Activated naive CD4-positive, alpha-beta T cell treated with anti-CD3 and anti-CD28 coated beads, Interleukin-2, amount 10 ng/mL, durations not matched to agents 7 days and 5 days (primary cell): ENCODE results near the gene MYO5A.
A peak's percentile ranks its signal among the peaks of the same experiment; 100 is the strongest.
"Not testable (repeated sequence)": the region's sequence is repeated elsewhere in the genome, so short reads cannot be mapped to it uniquely, and the experiment has no call there.

Experiments
- CTCF ChIA-PET: fragments of 350-600 bp; sonication (Branson Sonifier 250); formaldehyde crosslinking; loops from one replicate; lab custom pipeline; 2021; ENCODE audit warnings: antibody characterized with exemption; lab: Charles Lee
- DNase-seq: peaks from one replicate; pipeline ENCODE4 v3.0.0-alpha.2; 2020
- H3K27ac Mint-ChIP-seq: one replicate; pipeline ENCODE4 v1.8.0; 2021; ENCODE audit warnings: mild to moderate bottlenecking, moderate library complexity, mixed read lengths
- H3K27me3 Mint-ChIP-seq: one replicate; pipeline ENCODE4 v1.8.0; 2021; ENCODE audit warnings: mild to moderate bottlenecking, mixed read lengths
- H3K36me3 Mint-ChIP-seq: one replicate; pipeline ENCODE4 v1.8.0; 2021; ENCODE audit warnings: mixed read lengths
- H3K4me1 Mint-ChIP-seq: one replicate; pipeline ENCODE4 v1.8.0; 2021; ENCODE audit warnings: mixed read lengths
- H3K4me3 Mint-ChIP-seq: one replicate; pipeline ENCODE4 v1.8.0; 2021; ENCODE audit warnings: mild to moderate bottlenecking, moderate library complexity, mixed read lengths
- H3K9me3 Mint-ChIP-seq: one replicate; pipeline ENCODE4 v1.8.0; 2021; ENCODE audit warnings: mixed read lengths

The MYO5A gene

GRCh38 chr15:52506549-52506948 is 22.1 kb downstream of the MYO5A start:
- Mint-ChIP-seq H3K4me1 (peaks cover 17% of the 10 kb centered on the region), H3K9me3 (no peaks in the 10 kb centered on the region), H3K36me3 (no peaks in the 10 kb centered on the region), H3K4me3 (no peak overlapping the region), H3K27ac (no peak overlapping the region), H3K27me3 (no peaks in the 10 kb centered on the region)
- CTCF ChIA-PET: no interaction called here
- DNase-seq: no peak

- Mint-ChIP-seq H3K36me3 (no peaks in the 10 kb centered on the region), H3K27ac (no peak overlapping the region), H3K27me3 (no peaks in the 10 kb centered on the region), H3K4me1 (peaks cover 17% of the 10 kb centered on the region), H3K9me3 (no peaks in the 10 kb centered on the region), H3K4me3 (no peak overlapping the region)
- DNase-seq: no peak
- CTCF ChIA-PET: interaction anchor here (0.6 kb wide), 1 partner anchor 42 kb away, joined by 3 read pairs; no protein-coding TSS in a partner anchor
Observed at GRCh38 chr15:52505151-52505550, 23.5 kb downstream of the MYO5A start.

DNA sequence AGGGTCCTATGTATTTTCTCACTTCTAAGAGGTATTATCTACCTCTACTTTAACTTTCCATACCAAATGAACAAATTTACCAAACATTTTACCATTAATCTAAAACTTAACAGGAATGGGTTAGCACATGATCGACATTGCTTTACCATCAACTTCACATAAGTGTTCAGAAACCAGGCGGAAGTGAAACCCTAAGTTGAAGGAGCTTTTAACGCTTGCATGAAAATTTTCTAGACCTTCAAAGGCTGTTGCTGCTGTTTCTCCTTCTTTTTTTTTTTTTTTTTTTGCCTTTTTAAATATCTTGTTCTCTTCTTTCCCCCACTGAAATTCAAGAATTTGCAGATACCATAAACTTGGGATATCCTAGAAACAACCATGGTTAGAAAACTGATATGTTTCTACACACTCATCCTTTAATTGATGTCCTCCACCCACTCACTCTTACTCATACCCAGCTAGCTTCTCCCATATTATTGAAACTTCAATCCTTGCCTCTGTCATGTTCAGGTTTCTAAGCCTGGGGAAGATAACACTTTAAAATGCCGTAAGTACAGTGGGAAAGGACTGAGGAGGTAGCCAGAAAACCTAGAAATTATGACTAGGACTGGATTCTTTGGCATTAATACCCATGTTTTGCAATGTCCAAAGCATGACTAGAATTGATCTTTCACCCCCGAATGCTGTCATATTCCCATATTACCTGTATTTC is 24.7 kb downstream of the MYO5A start:
- DNase-seq: no peak
- H3K4me1 Mint-ChIP-seq: peaks cover 17% of the 10 kb centered on the region
- H3K36me3 Mint-ChIP-seq: no peaks in the 10 kb centered on the region
- CTCF ChIA-PET: interaction anchor here (0.6 to 1.4 kb wide), 3 partner anchors 9 to 29 kb away, joined by 3 to 4 read pairs (median 3); partner anchors contain the start of gene MYO5A
- H3K27ac Mint-ChIP-seq: peak overlapping the region; percentile 13
- no peaks in the 10 kb centered on the region for H3K9me3 Mint-ChIP-seq
- H3K27me3 Mint-ChIP-seq: no peaks in the 10 kb centered on the region
- peak overlapping the region; percentile 18 for H3K4me3 Mint-ChIP-seq

GRCh38 chr15:52502608-52503007 is 26.1 kb downstream of the MYO5A start:
- Mint-ChIP-seq H3K27ac (no peak overlapping the region), H3K9me3 (no peaks in the 10 kb centered on the region), H3K4me1 (peaks cover 17% of the 10 kb centered on the region), H3K27me3 (no peaks in the 10 kb centered on the region), H3K36me3 (no peaks in the 10 kb centered on the region), H3K4me3 (no peak overlapping the region)
- no peak for DNase-seq
- CTCF ChIA-PET: no interaction called here

- H3K36me3 Mint-ChIP-seq: no peaks in the 10 kb centered on the region
- H3K4me1 Mint-ChIP-seq: peaks cover 19% of the 10 kb centered on the region
- no peak for DNase-seq
- no peak overlapping the region for H3K27ac Mint-ChIP-seq
- CTCF ChIA-PET: no interaction called here
- no peaks in the 10 kb centered on the region for H3K27me3 Mint-ChIP-seq
- no peaks in the 10 kb centered on the region for H3K9me3 Mint-ChIP-seq
- H3K4me3 Mint-ChIP-seq: no peak overlapping the region
Observed at GRCh38 chr15:52499506-52499905, 29.2 kb downstream of the MYO5A start.

GRCh38 chr15:52498706-52499105 is 30.0 kb downstream of the MYO5A start:
- H3K4me3 Mint-ChIP-seq: no peak overlapping the region
- peaks cover 11% of the 10 kb centered on the region for H3K4me1 Mint-ChIP-seq
- DNase-seq: no peak
- no peaks in the 10 kb centered on the region for H3K9me3 Mint-ChIP-seq
- no peaks in the 10 kb centered on the region for H3K27me3 Mint-ChIP-seq
- CTCF ChIA-PET: no interaction called here
- no peak overlapping the region for H3K27ac Mint-ChIP-seq
- H3K36me3 Mint-ChIP-seq: no peaks in the 10 kb centered on the region

DNA sequence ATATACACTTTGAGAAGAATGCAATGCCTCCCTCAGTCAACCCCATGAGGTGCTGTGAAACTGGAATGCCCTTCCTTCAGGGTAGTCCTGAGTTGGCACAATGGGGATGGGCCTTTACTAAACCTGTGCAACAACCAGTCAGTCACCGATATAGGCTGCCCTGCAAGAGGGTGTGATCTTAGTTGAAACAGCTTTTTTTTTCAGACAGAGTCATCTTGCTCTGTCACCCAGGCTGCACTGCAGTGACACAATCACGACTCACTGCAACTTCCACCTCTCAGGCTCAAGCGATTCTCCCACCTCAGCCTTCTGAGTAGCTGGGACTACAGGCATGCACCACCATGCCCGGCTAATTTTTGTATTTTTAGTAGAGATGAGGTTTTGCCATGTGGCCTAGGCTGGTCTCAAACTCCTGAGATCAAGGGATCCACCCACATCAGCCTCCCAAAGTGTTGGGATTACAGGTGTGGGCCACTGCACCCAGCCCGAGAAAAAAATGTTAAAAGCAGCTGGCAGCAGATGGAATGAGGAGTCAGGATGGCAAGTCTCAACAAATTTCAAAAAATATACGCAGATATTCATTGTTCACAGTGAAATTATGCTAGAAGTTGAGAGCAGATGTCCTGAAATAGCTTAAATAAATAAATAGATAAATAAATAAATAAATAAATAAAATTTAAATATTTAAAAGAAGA is 31.8 kb downstream of the MYO5A start:
- CTCF ChIA-PET: interaction anchor here (0.8 to 1.5 kb wide), 3 partner anchors 9 to 32 kb away, joined by 3 to 6 read pairs (median 3); no protein-coding TSS in a partner anchor
- no peaks in the 10 kb centered on the region for H3K27me3 Mint-ChIP-seq
- H3K9me3 Mint-ChIP-seq: no peaks in the 10 kb centered on the region
- peak; percentile 22 for DNase-seq
- H3K4me1 Mint-ChIP-seq: peaks cover 7% of the 10 kb centered on the region
- no peak overlapping the region for H3K4me3 Mint-ChIP-seq
- H3K27ac Mint-ChIP-seq: no peak overlapping the region
- no peaks in the 10 kb centered on the region for H3K36me3 Mint-ChIP-seq

- Mint-ChIP-seq H3K4me3 (no peak overlapping the region), H3K9me3 (no peaks in the 10 kb centered on the region), H3K27me3 (no peaks in the 10 kb centered on the region), H3K36me3 (no peaks in the 10 kb centered on the region), H3K27ac (no peak overlapping the region), H3K4me1 (peaks cover 7% of the 10 kb centered on the region)
- DNase-seq: no peak
- CTCF ChIA-PET: interaction anchor here (0.8 to 1.5 kb wide), 2 partner anchors 28 to 33 kb away, joined by 3 read pairs; no protein-coding TSS in a partner anchor
Observed at GRCh38 chr15:52496175-52496574, 32.5 kb downstream of the MYO5A start.

- H3K36me3 Mint-ChIP-seq: no peaks in the 10 kb centered on the region
- CTCF ChIA-PET: interaction anchor here (1.2 kb wide), 1 partner anchor 9 kb away, joined by 3 read pairs; no protein-coding TSS in a partner anchor
- no peaks in the 10 kb centered on the region for H3K27me3 Mint-ChIP-seq
- peaks cover 11% of the 10 kb centered on the region for H3K4me1 Mint-ChIP-seq
- H3K9me3 Mint-ChIP-seq: no peaks in the 10 kb centered on the region
- no peak overlapping the region for H3K27ac Mint-ChIP-seq
- H3K4me3 Mint-ChIP-seq: no peak overlapping the region
- DNase-seq: no peak
Observed at GRCh38 chr15:52495125-52495524, 33.6 kb downstream of the MYO5A start.

GRCh38 chr15:52493968-52494367 is 34.7 kb downstream of the MYO5A start:
- no peak for DNase-seq
- CTCF ChIA-PET: no interaction called here
- Mint-ChIP-seq H3K9me3 (peaks cover 1% of the 10 kb centered on the region), H3K36me3 (peaks cover 2% of the 10 kb centered on the region), H3K27me3 (no peaks in the 10 kb centered on the region), H3K4me1 (peaks cover 20% of the 10 kb centered on the region), H3K27ac (no peak overlapping the region), H3K4me3 (no peak overlapping the region)

GRCh38 chr15:52492132-52492531 is 36.5 kb downstream of the MYO5A start:
- CTCF ChIA-PET: no interaction called here
- Mint-ChIP-seq H3K36me3 (peaks cover 2% of the 10 kb centered on the region), H3K4me1 (peaks cover 30% of the 10 kb centered on the region), H3K9me3 (peaks cover 1% of the 10 kb centered on the region), H3K4me3 (no peak overlapping the region), H3K27me3 (no peaks in the 10 kb centered on the region), H3K27ac (no peak overlapping the region)
- no peak for DNase-seq

DNA sequence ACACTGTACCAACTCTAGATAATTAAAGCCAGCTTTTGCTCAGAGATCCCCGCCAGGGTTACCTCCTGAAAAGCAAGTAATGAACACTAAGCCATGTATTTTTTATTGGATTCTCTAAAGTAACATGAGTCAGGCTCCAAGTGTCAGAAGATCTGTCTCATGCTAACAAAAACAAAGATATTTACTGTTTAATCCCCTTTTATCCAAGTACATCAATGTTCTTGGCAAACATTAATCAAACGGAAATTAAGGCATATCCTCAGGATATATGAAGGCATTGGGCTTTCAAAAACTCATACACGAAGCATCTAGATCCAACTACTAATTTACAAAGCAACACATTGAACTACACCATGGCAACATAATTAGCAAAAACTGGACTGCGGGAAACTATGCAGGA is 37.2 kb downstream of the MYO5A start:
- H3K9me3 Mint-ChIP-seq: peaks cover 1% of the 10 kb centered on the region
- peaks cover 31% of the 10 kb centered on the region for H3K4me1 Mint-ChIP-seq
- no peaks in the 10 kb centered on the region for H3K27me3 Mint-ChIP-seq
- peaks cover 2% of the 10 kb centered on the region for H3K36me3 Mint-ChIP-seq
- no peak overlapping the region for H3K27ac Mint-ChIP-seq
- no peak overlapping the region for H3K4me3 Mint-ChIP-seq
- DNase-seq: no peak
- CTCF ChIA-PET: no interaction called here

DNA sequence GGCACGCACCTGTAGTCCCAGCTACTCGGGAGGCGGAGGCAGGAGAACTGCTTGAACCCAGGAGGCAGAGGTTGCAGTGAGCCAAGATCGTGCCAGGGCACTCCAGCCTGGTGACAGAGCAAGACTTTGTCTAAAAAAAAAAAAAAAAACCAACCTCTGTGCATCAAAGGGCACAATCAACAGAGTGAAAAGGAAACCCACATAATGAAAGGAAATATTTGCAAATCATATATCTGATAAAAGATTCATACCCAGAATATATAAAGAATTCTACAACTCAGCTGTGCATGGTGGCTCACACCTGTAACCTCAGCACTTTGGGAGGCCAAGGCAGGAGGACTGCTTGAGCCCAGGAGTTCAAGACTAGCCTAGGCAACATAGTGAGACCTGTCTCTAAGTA is 39.2 kb downstream of the MYO5A start:
- H3K9me3 Mint-ChIP-seq, H3K27ac Mint-ChIP-seq, H3K36me3 Mint-ChIP-seq, DNase-seq, H3K4me3 Mint-ChIP-seq, CTCF ChIA-PET, H3K27me3 Mint-ChIP-seq: not testable (repeated sequence)
- peaks cover 29% of the 10 kb centered on the region for H3K4me1 Mint-ChIP-seq

- DNase-seq: no peak
- Mint-ChIP-seq H3K36me3 (peaks cover 2% of the 10 kb centered on the region), H3K4me1 (peaks cover 32% of the 10 kb centered on the region), H3K4me3 (no peak overlapping the region), H3K27me3 (no peaks in the 10 kb centered on the region), H3K27ac (no peak overlapping the region), H3K9me3 (peaks cover 1% of the 10 kb centered on the region)
- CTCF ChIA-PET: no interaction called here
Observed at GRCh38 chr15:52488830-52489229, 39.9 kb downstream of the MYO5A start.
